Heart left ventricle (tissue), 13 donors: ENCODE results near the gene AFAP1.

Source experiments
- CTCF ChIP-seq, 12 donors: fragments of 200-600 bp; sonication (generic) in 4 of 12; IDR thresholded peaks; one replicate each; pipeline versions ENCODE4 v1.5.0 to v1.8.0; 2018 to 2022; ENCODE audit warnings: antibody characterized with exemption in 12 of 12, mild to moderate bottlenecking in 5 of 12
- POLR2A ChIP-seq, 2 donors: fragments of 450-650 bp; IDR thresholded peaks; one replicate each; pipeline ENCODE4 v1.6.1; 2017; ENCODE audit warnings: antibody characterized with exemption in 2 of 2, mild to moderate bottlenecking in 2 of 2, moderate library complexity in 2 of 2
- donor health status: ischemic (EF 13 %, LVEDD 7.1; RV severe dilation, severe dysfunction).
- donor health status: DM: no; HTN: yes; CAD: no.
- donor health status: DM: no; HTN: no; CAD: no.
- donor health status: ischemic (EF 25% LVEDD 6.9; RV normal size, moderate dysfunction).
- donor health status: ischemic (EF 25% LVEDD 5.7; RV mildly dilated, moderate dysfunction).
- donor health status: ischemic (EF 35%, LVEDD 5.7; RV mildly dilated, moderate dysfunction).
- donor health status: nonischemic (EF 11% LVEDD 7.7; RV severe dilation, severe dysfunction).
- donor health status: DM: yes; HTN: yes; CAD: no.
- donor health status: PGD.
- donor health status: ischemic (EF 29% LVEDD 5.4; RV normal size, mild dysfunction).
- donor health status: nonischemic (EF 23%, LVEDD 6.1; RV moderate dilation, normal function).

- TF ChIP-seq CTCF (IDR thresholded peaks at IDR 0.05) (no peak), POLR2A (IDR thresholded peaks at IDR 0.05) (no peak)
Measured at GRCh38 chr4:7861440-7861881, 78.2 kb downstream of the AFAP1 start.
